Measurements from ENCODE around the gene ARHGAP26. TPM values are rescaled to one million over a fixed set of nuclear protein-coding genes. Genes with fewer than 3 reads are reported as not detected.

Gene ARHGAP26
- total and polyA plus RNA-seq, 4 donors: 1.8 to 16.7 (median 4.1) TPM

DNA sequence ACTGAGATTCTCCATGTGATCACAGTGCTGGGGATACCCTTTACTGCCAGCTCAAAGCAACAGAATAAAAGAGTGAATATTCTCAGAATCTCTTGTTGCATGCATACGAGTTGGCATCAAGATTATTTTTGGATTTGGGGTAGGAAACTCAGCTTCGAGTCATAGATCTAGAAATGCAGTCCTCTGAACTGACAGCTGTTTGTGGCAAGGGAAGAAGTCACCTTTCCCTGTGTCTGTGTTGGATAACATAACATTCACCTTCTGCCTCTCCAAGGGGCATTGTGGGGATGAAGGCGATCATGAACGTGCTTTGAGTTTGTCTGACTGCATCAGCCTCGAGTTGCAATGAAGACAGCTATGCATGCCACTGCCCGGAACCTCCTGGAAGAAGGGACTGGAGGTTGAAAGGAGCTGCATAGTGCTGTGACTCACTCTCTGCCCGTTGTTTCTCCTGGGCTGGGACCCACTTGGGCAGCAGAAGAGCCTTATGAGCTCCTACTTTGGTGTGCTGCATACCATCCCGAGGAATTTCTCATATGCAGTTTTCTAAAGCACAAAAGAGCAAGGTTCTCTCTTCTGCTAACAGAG lies 231.7 kb downstream of the ARHGAP26 start:
- Histone ChIP-seq H3K4me1 (ENCODE audit: control insufficient read depth in 4 of 4, insufficient read depth in 4 of 4, low read length in 3 of 4) (peaks cover 0 to 12% (median 4%) of the 10 kb centered on the region in 4 donors), H3K27ac (ENCODE audit: low read depth in 1 of 2, low read length in 2 of 2) (peak overlapping the region; percentile 57 to 68), H3K36me3 (ENCODE audit: control insufficient read depth in 4 of 4, insufficient read depth in 3 of 4, low read depth in 1 of 4, low read length in 3 of 4) (no peaks in the 10 kb centered on the region), H3K27me3 (ENCODE audit: control insufficient read depth in 4 of 4, insufficient read depth in 4 of 4, low read length in 3 of 4) (no peaks in the 10 kb centered on the region), H3K9ac (ENCODE audit: low read depth in 1 of 2, low read length in 2 of 2) (peak overlapping the region in 1 of 2 donors; percentile 34), H3K4me3 (ENCODE audit: low read depth in 1 of 3, low read length in 3 of 3) (no peak overlapping the region), H3K9me3 (ENCODE audit: control insufficient read depth in 4 of 4, low read length in 3 of 4) (no peaks in the 10 kb centered on the region)
- TF ChIP-seq SP1 (IDR thresholded peaks at IDR 0.05) (no peak), FOXA2 (IDR thresholded peaks at IDR 0.05) (no peak), RXRA (IDR thresholded peaks at IDR 0.05) (no peak), HNF4G (IDR thresholded peaks at IDR 0.05) (no peak), RAD21 (IDR thresholded peaks at IDR 0.05) (no peak), NR2F2 (IDR thresholded peaks at IDR 0.05) (no peak), YY1 (IDR thresholded peaks at IDR 0.05) (no peak), TAF1 (conservative IDR thresholded peaks at IDR 0.05) (no peak)
- TF ChIP-seq, protein P1, sequence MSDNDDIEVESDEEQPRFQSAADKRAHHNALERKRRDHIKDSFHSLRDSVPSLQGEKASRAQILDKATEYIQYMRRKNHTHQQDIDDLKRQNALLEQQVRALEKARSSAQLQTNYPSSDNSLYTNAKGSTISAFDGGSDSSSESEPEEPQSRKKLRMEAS (IDR thresholded peaks at IDR 0.05): no peak
- TF ChIP-seq, protein P2, sequence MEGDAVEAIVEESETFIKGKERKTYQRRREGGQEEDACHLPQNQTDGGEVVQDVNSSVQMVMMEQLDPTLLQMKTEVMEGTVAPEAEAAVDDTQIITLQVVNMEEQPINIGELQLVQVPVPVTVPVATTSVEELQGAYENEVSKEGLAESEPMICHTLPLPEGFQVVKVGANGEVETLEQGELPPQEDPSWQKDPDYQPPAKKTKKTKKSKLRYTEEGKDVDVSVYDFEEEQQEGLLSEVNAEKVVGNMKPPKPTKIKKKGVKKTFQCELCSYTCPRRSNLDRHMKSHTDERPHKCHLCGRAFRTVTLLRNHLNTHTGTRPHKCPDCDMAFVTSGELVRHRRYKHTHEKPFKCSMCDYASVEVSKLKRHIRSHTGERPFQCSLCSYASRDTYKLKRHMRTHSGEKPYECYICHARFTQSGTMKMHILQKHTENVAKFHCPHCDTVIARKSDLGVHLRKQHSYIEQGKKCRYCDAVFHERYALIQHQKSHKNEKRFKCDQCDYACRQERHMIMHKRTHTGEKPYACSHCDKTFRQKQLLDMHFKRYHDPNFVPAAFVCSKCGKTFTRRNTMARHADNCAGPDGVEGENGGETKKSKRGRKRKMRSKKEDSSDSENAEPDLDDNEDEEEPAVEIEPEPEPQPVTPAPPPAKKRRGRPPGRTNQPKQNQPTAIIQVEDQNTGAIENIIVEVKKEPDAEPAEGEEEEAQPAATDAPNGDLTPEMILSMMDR (IDR thresholded peaks at IDR 0.05; ENCODE audit: low read depth, low read length, missing input control): no peak
- 66% methylated on average over 8 of the region's 8 CpGs for WGBS
- DNase-seq (ENCODE audit: low spot score): no peak

DNA sequence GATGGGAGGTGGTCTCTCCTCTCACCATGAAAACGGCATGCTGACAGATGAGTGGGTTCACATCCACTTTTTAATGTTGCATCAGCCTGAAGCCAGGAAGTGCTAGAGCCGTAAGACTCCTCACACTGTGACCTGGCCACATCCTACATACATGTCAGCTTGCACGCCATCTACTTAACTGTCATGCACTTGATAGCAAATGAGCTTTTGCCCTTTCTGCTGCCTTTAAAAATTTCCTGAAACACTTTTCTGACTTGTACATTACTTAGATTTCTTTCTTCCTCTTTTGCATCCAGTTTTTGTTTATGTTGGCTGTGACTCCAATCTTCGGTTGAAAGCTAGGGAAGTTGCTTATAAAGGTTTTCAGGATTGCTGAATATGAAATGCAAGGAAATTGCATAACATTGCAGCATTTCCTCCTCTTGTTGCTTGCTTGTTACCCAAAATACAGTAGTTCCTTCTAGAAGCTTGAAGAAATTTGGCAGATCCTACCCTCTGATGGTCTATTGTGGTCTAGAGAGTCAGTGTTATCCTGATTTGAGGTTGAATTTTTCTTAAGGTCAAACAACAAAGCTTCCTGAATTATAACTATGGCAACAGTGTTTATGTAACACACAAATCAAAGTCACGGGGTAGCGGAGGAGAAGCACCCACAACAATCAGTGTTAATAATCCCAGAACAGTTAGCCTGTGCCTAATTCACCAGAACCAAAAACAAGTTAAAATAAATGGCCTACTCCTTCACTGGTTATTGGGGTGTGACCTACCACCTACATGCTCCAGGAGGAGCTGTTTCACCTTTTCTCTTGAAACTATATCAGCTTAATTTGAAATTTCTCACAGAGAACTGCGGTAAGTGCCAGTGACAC lies 232.5 kb downstream of the ARHGAP26 start:
- 62% methylated on average over 7 of the region's 7 CpGs for WGBS
- DNase-seq (ENCODE audit: low spot score): no peak
- TF ChIP-seq SP1 (IDR thresholded peaks at IDR 0.05) (peak; percentile 50), FOXA1 (IDR thresholded peaks at IDR 0.05) (no peak), TAF1 (conservative IDR thresholded peaks at IDR 0.05) (no peak), JUND (IDR thresholded peaks at IDR 0.05) (peak in 1 of 2 donors; percentile 8), EGR1 (IDR thresholded peaks at IDR 0.05; ENCODE audit: low read depth in 2 of 2) (no peak), YY1 (IDR thresholded peaks at IDR 0.05) (no peak), GABPA (IDR thresholded peaks at IDR 0.05 in 1 of 2, conservative IDR thresholded peaks at IDR 0.05 in 1 of 2) (peak in 1 of 2 donors; percentile 12), FOXA2 (IDR thresholded peaks at IDR 0.05) (no peak), HNF4A (conservative IDR thresholded peaks at IDR 0.05) (no peak), NR2F2 (IDR thresholded peaks at IDR 0.05) (peak; percentile 93), RXRA (IDR thresholded peaks at IDR 0.05) (peak in 1 of 2 donors; percentile 37), HNF4G (IDR thresholded peaks at IDR 0.05) (no peak), RAD21 (IDR thresholded peaks at IDR 0.05) (peak; percentile 82 to 85)
- TF ChIP-seq, protein P3, sequence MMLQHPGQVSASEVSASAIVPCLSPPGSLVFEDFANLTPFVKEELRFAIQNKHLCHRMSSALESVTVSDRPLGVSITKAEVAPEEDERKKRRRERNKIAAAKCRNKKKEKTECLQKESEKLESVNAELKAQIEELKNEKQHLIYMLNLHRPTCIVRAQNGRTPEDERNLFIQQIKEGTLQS (IDR thresholded peaks at IDR 0.05): no peak
- TF ChIP-seq, protein P4, sequence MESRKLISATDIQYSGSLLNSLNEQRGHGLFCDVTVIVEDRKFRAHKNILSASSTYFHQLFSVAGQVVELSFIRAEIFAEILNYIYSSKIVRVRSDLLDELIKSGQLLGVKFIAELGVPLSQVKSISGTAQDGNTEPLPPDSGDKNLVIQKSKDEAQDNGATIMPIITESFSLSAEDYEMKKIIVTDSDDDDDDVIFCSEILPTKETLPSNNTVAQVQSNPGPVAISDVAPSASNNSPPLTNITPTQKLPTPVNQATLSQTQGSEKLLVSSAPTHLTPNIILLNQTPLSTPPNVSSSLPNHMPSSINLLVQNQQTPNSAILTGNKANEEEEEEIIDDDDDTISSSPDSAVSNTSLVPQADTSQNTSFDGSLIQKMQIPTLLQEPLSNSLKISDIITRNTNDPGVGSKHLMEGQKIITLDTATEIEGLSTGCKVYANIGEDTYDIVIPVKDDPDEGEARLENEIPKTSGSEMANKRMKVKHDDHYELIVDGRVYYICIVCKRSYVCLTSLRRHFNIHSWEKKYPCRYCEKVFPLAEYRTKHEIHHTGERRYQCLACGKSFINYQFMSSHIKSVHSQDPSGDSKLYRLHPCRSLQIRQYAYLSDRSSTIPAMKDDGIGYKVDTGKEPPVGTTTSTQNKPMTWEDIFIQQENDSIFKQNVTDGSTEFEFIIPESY (IDR thresholded peaks at IDR 0.05): no peak
- TF ChIP-seq, protein P1 (IDR thresholded peaks at IDR 0.05): peak; percentile 82
- TF ChIP-seq, protein P2 (IDR thresholded peaks at IDR 0.05; ENCODE audit: low read depth, low read length, missing input control): peak; percentile 70
- TF ChIP-seq, protein P5, sequence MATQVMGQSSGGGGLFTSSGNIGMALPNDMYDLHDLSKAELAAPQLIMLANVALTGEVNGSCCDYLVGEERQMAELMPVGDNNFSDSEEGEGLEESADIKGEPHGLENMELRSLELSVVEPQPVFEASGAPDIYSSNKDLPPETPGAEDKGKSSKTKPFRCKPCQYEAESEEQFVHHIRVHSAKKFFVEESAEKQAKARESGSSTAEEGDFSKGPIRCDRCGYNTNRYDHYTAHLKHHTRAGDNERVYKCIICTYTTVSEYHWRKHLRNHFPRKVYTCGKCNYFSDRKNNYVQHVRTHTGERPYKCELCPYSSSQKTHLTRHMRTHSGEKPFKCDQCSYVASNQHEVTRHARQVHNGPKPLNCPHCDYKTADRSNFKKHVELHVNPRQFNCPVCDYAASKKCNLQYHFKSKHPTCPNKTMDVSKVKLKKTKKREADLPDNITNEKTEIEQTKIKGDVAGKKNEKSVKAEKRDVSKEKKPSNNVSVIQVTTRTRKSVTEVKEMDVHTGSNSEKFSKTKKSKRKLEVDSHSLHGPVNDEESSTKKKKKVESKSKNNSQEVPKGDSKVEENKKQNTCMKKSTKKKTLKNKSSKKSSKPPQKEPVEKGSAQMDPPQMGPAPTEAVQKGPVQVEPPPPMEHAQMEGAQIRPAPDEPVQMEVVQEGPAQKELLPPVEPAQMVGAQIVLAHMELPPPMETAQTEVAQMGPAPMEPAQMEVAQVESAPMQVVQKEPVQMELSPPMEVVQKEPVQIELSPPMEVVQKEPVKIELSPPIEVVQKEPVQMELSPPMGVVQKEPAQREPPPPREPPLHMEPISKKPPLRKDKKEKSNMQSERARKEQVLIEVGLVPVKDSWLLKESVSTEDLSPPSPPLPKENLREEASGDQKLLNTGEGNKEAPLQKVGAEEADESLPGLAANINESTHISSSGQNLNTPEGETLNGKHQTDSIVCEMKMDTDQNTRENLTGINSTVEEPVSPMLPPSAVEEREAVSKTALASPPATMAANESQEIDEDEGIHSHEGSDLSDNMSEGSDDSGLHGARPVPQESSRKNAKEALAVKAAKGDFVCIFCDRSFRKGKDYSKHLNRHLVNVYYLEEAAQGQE (IDR thresholded peaks at IDR 0.05): no peak
- H3K27ac ChIP-seq (ENCODE audit: low read depth in 1 of 2, low read length in 2 of 2): peak overlapping the region; percentile 57 to 68
- peak overlapping the region in 1 of 2 donors; percentile 18 for H3K9ac ChIP-seq (ENCODE audit: low read depth in 1 of 2, low read length in 2 of 2)
- no peaks in the 10 kb centered on the region for H3K27me3 ChIP-seq (ENCODE audit: control insufficient read depth in 4 of 4, insufficient read depth in 4 of 4, low read length in 3 of 4)
- no peak overlapping the region for H3K4me3 ChIP-seq (ENCODE audit: low read depth in 1 of 3, low read length in 3 of 3)
- no peaks in the 10 kb centered on the region for H3K36me3 ChIP-seq (ENCODE audit: control insufficient read depth in 4 of 4, insufficient read depth in 3 of 4, low read depth in 1 of 4, low read length in 3 of 4)
- H3K4me1 ChIP-seq (ENCODE audit: control insufficient read depth in 4 of 4, insufficient read depth in 4 of 4, low read length in 3 of 4): peaks cover 0 to 12% (median 4%) of the 10 kb centered on the region in 4 donors
- no peaks in the 10 kb centered on the region for H3K9me3 ChIP-seq (ENCODE audit: control insufficient read depth in 4 of 4, low read length in 3 of 4)

All from liver (tissue), 9 donors.